HL-60 (cell line): ENCODE data around the gene PDZD8.

Experiments
- DNase-seq, 2 experiments: peaks; one replicate each; pipeline ENCODE4 v3.0.0-alpha.2; 2010 to 2020; ENCODE audit warnings: low read depth in 1 of 2, low spot score in 1 of 2
- H3K27ac ChIP-seq: fragments of 250-450 bp; sonication (Bioruptor Pico); replicated peaks from 2 replicates; pipeline ENCODE4 v1.5.1; 2020; ENCODE audit warnings: mild to moderate bottlenecking, moderate library complexity
- H3K27me3 ChIP-seq: fragments of 250-450 bp; sonication (Bioruptor Pico); 2 replicates; pipeline ENCODE4 v1.5.1; 2021; ENCODE audit warnings: mild to moderate bottlenecking, moderate library complexity; ENCODE audit not compliant: insufficient read depth, poor library complexity, severe bottlenecking
- H3K4me3 ChIP-seq: replicated peaks from 2 replicates; pipeline ENCODE4 v1.5.1; 2011; ENCODE audit warnings: mild to moderate bottlenecking, control low read depth, low read length; ENCODE audit not compliant: insufficient read depth
- CTCF ChIP-seq: IDR thresholded peaks from one replicate; pipeline ENCODE4 v1.5.1; 2011; ENCODE audit warnings: low read length, control low read depth, inconsistent platforms; ENCODE audit not compliant: insufficient read depth
- GABPA ChIP-seq: IDR thresholded peaks from 2 replicates; pipeline ENCODE4 v1.6.1; 2012; ENCODE audit warnings: low read depth
- POLR2AphosphoS5 ChIP-seq: IDR thresholded peaks from 2 replicates; pipeline ENCODE4 v1.6.1; 2012; ENCODE audit warnings: low read depth
- REST ChIP-seq: IDR thresholded peaks from 2 replicates; pipeline ENCODE4 v1.6.1; 2012; ENCODE audit warnings: low read depth; ENCODE audit not compliant: insufficient replicate concordance
- SPI1 ChIP-seq: IDR thresholded peaks from 2 replicates; pipeline ENCODE4 v1.6.1; 2012; ENCODE audit warnings: low read depth, mild to moderate bottlenecking, borderline replicate concordance

PDZD8 gene

GRCh38 chr10:117262291-117262902, 112.8 kb downstream of the PDZD8 start:
- no peak overlapping the region for H3K4me3 ChIP-seq
- no peak for DNase-seq
- H3K27me3 ChIP-seq = no peaks in the 10 kb centered on the region
- no peak overlapping the region for H3K27ac ChIP-seq
- TF ChIP-seq REST (no peak), CTCF (no peak), SPI1 (no peak), POLR2AphosphoS5 (no peak), GABPA (no peak)

GRCh38 chr10:117261501-117261900, 113.7 kb downstream of the PDZD8 start:
- no peaks in the 10 kb centered on the region for H3K27me3 ChIP-seq
- H3K27ac ChIP-seq = no peak overlapping the region
- no peak overlapping the region for H3K4me3 ChIP-seq
- TF ChIP-seq POLR2AphosphoS5 = no peak
- TF ChIP-seq REST = no peak
- TF ChIP-seq CTCF = no peak
- TF ChIP-seq GABPA = no peak
- DNase-seq = no peak

GRCh38 chr10:117260084-117260483, 115.2 kb downstream of the PDZD8 start:
- TF ChIP-seq POLR2AphosphoS5 (no peak), REST (no peak), CTCF (no peak)
- peak in 1 of 2 experiments; percentile 31 for DNase-seq
- no peaks in the 10 kb centered on the region for H3K27me3 ChIP-seq
- H3K27ac ChIP-seq = peak overlapping the region; percentile 7; the same call in 1 of the 2 replicates
- no peak overlapping the region for H3K4me3 ChIP-seq
